Activated CD8-positive, alpha-beta T cell treated with anti-CD3 and anti-CD28 coated beads for 36 hours (primary cell): ENCODE measurements around the gene FBN1. TPM values are rescaled to one million over a fixed set of nuclear protein-coding genes. Genes with fewer than 3 reads are reported as not detected.

ENCODE experiments used
- ATAC-seq: fragments of 200-7000 bp; cut with Tn5 transposase; one replicate; pipeline ENCODE4 v1.10.0; 2021; ENCODE audit warnings: mild to moderate bottlenecking, moderate library complexity
- CTCF ChIA-PET: fragments of 350-600 bp; sonication (Branson Sonifier 250); formaldehyde crosslinking; loops from one replicate; lab custom pipeline; 2021; ENCODE audit warnings: antibody characterized with exemption; lab: Charles Lee
- POLR2A ChIA-PET: fragments of 350-600 bp; sonication (Branson Sonifier 250); formaldehyde crosslinking; loops from one replicate; lab custom pipeline; 2021; ENCODE audit warnings: antibody characterized with exemption; lab: Charles Lee
- DNase-seq: peaks from one replicate; pipeline ENCODE4 v3.0.0-alpha.2; 2020
- H3K27ac Mint-ChIP-seq: one replicate; pipeline ENCODE4 v1.8.0; 2021; ENCODE audit warnings: mild to moderate bottlenecking, mixed read lengths
- H3K27me3 Mint-ChIP-seq: one replicate; pipeline ENCODE4 v1.8.0; 2021; ENCODE audit warnings: mixed read lengths
- H3K36me3 Mint-ChIP-seq: one replicate; pipeline ENCODE4 v1.8.0; 2021; ENCODE audit warnings: low read depth, mixed read lengths
- H3K4me1 Mint-ChIP-seq: one replicate; pipeline ENCODE4 v1.8.0; 2021; ENCODE audit warnings: low read depth, mixed read lengths
- H3K4me3 Mint-ChIP-seq: one replicate; pipeline ENCODE4 v1.8.0; 2021; ENCODE audit warnings: mild to moderate bottlenecking, moderate library complexity, mixed read lengths
- H3K9me3 Mint-ChIP-seq: one replicate; pipeline ENCODE4 v1.8.0; 2021; ENCODE audit warnings: mixed read lengths
- CTCF ChIP-seq: fragments of 200-600 bp; IDR thresholded peaks from one replicate; pipeline ENCODE4 v1.8.0; 2022; ENCODE audit warnings: antibody characterized with exemption, mild to moderate bottlenecking
- intact Hi-C: fragments of 100-400 bp; cut with micrococcal nuclease; formaldehyde crosslinking; loops from one replicate; pipeline ENCODE4 v1.10.0; 2022
- total RNA-seq, 2 experiments: library from RNA; stranded (reverse); gene quantifications; one replicate each; pipeline ENCODE4 v1.2.3, GENCODE V29; 2021

The FBN1 gene
- total RNA-seq, 2 experiments from 2014 or later: 0.38 to 0.49 TPM

- no peaks in the 10 kb centered on the region for H3K4me1 Mint-ChIP-seq
- no peak for DNase-seq
- peaks cover 24% of the 10 kb centered on the region for H3K27me3 Mint-ChIP-seq
- no peak overlapping the region for H3K4me3 Mint-ChIP-seq
- peaks cover 2% of the 10 kb centered on the region for H3K9me3 Mint-ChIP-seq
- intact Hi-C loops: no loop called here
- no peaks in the 10 kb centered on the region for H3K36me3 Mint-ChIP-seq
- TF ChIP-seq CTCF: no peak
- no peak for ATAC-seq
- ChIA-PET POLR2A (no interaction called here), CTCF (no interaction called here)
- no peak overlapping the region for H3K27ac Mint-ChIP-seq
Observed at GRCh38 chr15:48375767-48376166, 269.7 kb downstream of the FBN1 start.

GRCh38 chr15:48374472-48374871 is 271.0 kb downstream of the FBN1 start:
- no peaks in the 10 kb centered on the region for H3K36me3 Mint-ChIP-seq
- no peak for DNase-seq

GRCh38 chr15:48373821-48374451 is 271.6 kb downstream of the FBN1 start:
- intact Hi-C loops: no loop called here
- Mint-ChIP-seq H3K4me3 (no peak overlapping the region), H3K36me3 (no peaks in the 10 kb centered on the region), H3K27ac (no peak overlapping the region), H3K27me3 (peaks cover 24% of the 10 kb centered on the region), H3K9me3 (peaks cover 2% of the 10 kb centered on the region), H3K4me1 (no peaks in the 10 kb centered on the region)
- CTCF ChIA-PET: no interaction called here
- no peak for TF ChIP-seq CTCF
- no peak for DNase-seq
- ATAC-seq: no peak
- POLR2A ChIA-PET: no interaction called here

More at GRCh38 chr15:48374472-48374871, 271.0 kb downstream of the FBN1 start:
- Mint-ChIP-seq H3K27ac (no peak overlapping the region), H3K4me1 (no peaks in the 10 kb centered on the region), H3K4me3 (no peak overlapping the region), H3K9me3 (peaks cover 2% of the 10 kb centered on the region), H3K27me3 (peaks cover 24% of the 10 kb centered on the region)
- no peak for ATAC-seq
- ChIA-PET CTCF (no interaction called here), POLR2A (no interaction called here)
- TF ChIP-seq CTCF: no peak
- intact Hi-C loops: no loop called here

- CTCF ChIA-PET: interaction anchor here (1.3 kb wide), 1 partner anchor 13 kb away, joined by 3 read pairs; no protein-coding TSS in a partner anchor
- H3K36me3 Mint-ChIP-seq: no peaks in the 10 kb centered on the region
- POLR2A ChIA-PET: no interaction called here
- intact Hi-C loops: no loop called here
- no peak overlapping the region for H3K27ac Mint-ChIP-seq
- peaks cover 21% of the 10 kb centered on the region for H3K27me3 Mint-ChIP-seq
- TF ChIP-seq CTCF: no peak
- H3K9me3 Mint-ChIP-seq: no peaks in the 10 kb centered on the region
- no peak overlapping the region for H3K4me3 Mint-ChIP-seq
- DNase-seq (no peak), ATAC-seq (no peak)
- H3K4me1 Mint-ChIP-seq: no peaks in the 10 kb centered on the region
Observed at GRCh38 chr15:48371961-48372360, 273.5 kb downstream of the FBN1 start.

- no peak for TF ChIP-seq CTCF
- no peaks in the 10 kb centered on the region for H3K4me1 Mint-ChIP-seq
- ChIA-PET CTCF (interaction anchor here (1.3 kb wide), 1 partner anchor 12 kb away, joined by 3 read pairs; no protein-coding TSS in a partner anchor), POLR2A (no interaction called here)
- H3K36me3 Mint-ChIP-seq: no peaks in the 10 kb centered on the region
- H3K27ac Mint-ChIP-seq: no peak overlapping the region
- no peak for ATAC-seq
- intact Hi-C loops: no loop called here
- DNase-seq: no peak
- H3K27me3 Mint-ChIP-seq: peaks cover 21% of the 10 kb centered on the region
- H3K9me3 Mint-ChIP-seq: no peaks in the 10 kb centered on the region
- no peak overlapping the region for H3K4me3 Mint-ChIP-seq
Observed at GRCh38 chr15:48371550-48371949, 274.0 kb downstream of the FBN1 start.
